ENCODE results near the gene YKT6.

YKT6 gene

GRCh38 chr7:44156453-44157010 is 44.2 kb upstream of the YKT6 start:
- no peak overlapping the region for H3K4me3 ChIP-seq (ENCODE audit: low read depth, low read length)
- no peak for TF ChIP-seq CTCF (conservative IDR thresholded peaks at IDR 0.05; ENCODE audit: low read depth, low read length)
- DNase-seq (ENCODE audit: low read depth), result no peak

GRCh38 chr7:44157116-44158080 is 43.4 kb upstream of the YKT6 start:
- H3K4me3 ChIP-seq (ENCODE audit: low read depth, low read length), result no peak overlapping the region
- no peak for TF ChIP-seq CTCF (conservative IDR thresholded peaks at IDR 0.05; ENCODE audit: low read depth, low read length)

DNA sequence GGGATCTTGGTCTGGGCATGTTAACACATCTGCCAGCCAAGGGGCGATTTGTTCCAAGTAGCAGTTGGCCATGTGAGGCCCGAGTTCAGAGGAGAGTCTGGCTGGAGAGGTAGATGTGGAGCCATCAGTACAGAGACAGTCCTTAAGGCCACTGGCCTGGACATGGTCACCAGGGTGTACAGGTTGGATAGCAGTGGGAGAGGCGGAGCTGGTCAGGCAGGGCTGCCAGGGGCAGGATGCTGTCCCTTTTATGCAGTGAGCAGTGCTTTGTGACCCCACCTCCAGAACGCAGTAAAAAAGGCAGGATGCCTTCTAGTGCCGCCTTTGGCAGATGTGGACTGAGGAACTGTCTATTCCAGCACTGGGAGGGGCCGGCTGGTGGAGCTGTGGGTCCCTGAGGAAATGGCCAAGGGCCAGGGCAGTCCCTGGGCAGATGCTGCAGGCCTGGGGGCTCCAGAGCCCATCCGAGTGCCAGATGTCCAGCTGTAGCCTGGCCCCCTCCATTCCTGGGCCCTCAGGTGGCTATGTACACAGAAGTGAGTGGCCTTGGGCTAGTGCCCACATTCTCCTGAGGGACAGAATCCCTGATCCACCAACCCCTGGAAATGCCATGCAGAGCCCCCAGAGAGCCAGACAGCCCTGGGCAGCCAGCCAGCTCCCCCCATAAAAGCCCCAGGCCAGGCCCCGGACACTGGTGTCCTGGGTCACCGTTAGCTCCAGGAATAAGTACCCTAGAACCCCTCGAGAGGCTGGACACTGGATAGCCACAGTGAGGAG is 42.5 kb upstream of the YKT6 start:
- TF ChIP-seq CTCF (conservative IDR thresholded peaks at IDR 0.05; ENCODE audit: low read depth, low read length), result no peak
- no peak overlapping the region for H3K4me3 ChIP-seq (ENCODE audit: low read depth, low read length)
- DNase-seq (ENCODE audit: low read depth), result no peak

More at GRCh38 chr7:44157116-44158080, 43.4 kb upstream of the YKT6 start:
- no peak for DNase-seq (ENCODE audit: low read depth)

DNA sequence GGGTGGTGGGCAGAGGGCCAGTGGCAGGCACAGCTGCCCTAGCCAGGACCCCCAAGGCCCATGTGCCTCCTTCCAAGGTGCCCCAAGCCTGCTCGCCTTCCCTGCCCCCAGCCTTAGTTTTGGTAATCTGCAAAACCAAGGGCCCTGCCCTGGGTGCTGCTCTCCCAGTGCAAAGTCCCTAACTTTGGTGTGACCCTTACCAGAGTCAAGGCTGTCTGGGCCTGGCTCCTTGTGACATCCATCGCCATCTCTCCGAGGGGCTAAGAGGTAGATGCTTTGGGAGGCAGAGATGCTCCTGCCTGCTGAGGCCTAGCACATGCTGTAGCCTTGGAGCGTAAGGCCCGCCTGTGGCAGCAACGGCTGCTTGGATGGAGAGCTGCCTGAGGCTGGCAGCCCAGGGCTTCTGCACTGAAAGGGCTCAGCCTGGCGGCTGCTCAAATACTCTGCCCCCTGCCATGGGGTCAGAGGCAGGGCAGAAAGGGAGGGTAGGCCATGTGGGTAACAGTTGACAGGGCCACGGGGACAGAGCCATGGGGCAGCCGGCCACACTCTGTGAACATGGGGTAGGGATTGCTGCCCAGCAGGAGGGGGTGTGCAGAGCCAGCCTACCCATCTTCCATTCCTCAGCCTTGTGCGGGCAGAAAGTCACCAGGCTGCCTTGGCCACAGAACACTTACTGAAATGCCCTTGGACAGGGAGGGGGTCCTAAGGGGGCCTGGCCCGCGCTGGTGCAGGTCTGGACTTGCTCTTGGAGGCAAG is 41.7 kb upstream of the YKT6 start:
- no peak for TF ChIP-seq CTCF (conservative IDR thresholded peaks at IDR 0.05; ENCODE audit: low read depth, low read length)
- no peak for DNase-seq (ENCODE audit: low read depth)

DNA sequence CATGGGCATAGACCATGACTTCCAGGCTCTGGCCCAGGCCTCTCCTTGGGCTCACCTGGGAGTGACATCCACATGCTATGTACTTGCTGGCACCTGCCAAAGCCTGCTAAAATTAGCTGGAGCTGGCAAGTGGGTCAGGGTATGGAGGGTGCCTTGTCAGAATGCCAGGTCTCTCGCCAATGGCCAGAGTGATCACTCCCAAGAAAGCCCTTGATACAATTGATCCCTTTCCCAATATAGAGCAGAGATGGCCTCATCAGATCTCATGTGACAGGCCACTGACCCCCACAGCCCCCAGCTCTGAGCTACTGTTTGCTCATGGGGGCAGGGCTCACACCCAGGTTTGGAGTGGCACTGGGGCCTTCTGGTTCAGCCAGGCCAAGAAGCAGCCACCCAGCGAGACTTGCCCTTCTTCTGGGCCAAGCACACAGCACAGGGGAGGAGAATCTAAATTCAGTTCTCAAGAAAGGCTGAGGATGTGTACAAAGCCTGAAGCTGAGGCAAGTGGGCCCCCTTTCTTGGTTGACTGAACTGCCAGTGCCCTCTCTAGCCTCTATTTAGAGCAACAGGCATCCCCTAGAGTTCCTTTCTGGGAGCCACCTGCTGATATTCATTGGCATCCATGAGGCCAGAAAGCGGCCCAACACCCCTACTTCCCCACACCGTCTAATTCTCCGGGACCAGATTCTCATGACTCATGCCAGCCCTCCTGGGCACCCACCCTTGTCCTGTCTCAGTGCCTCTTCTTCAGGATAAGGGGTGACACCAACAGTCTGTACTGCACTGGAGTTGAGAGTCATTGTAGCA is 40.8 kb upstream of the YKT6 start:
- no peak overlapping the region for H3K4me3 ChIP-seq (ENCODE audit: low read depth, low read length)
- TF ChIP-seq CTCF (conservative IDR thresholded peaks at IDR 0.05; ENCODE audit: low read depth, low read length), result no peak
- DNase-seq (ENCODE audit: low read depth), result no peak

More for the DNA sequence above, 41.7 kb upstream of the YKT6 start:
- no peak overlapping the region for H3K4me3 ChIP-seq (ENCODE audit: low read depth, low read length)

DNA sequence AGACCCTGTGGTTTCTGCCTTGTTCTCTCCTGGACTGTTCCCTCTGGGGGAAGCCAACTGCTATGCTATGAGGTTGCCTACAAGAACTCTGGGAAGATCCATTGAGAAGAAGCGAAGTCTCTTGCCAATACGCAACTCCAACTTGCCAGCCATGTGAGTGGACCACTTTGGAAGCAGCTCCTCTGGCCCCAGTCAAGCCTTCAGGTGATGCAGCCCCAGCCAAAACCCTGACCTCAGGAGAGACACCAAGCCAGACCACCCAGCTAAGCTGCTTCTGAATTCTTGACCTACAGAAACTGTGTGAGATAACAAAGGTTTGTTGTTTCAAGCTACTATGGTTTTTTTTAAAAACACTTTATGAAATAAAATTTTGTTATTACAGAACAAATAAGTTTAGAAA is 39.4 kb upstream of the YKT6 start:
- no peak for TF ChIP-seq CTCF (conservative IDR thresholded peaks at IDR 0.05; ENCODE audit: low read depth, low read length)
- no peak overlapping the region for H3K4me3 ChIP-seq (ENCODE audit: low read depth, low read length)
- no peak for DNase-seq (ENCODE audit: low read depth)
